HPDE6-E6E7 (cell line): ENCODE measurements around the gene USP31.

Experiments used
- DNase-seq: peaks from one replicate; pipeline ENCODE4 v3.0.0; 2011; ENCODE audit warnings: missing footprints; ENCODE audit errors: extremely low spot score

Gene USP31

GRCh38 chr16:23134274-23134673, 15.0 kb downstream of the USP31 start:
- DNase-seq, result no peak

DNA sequence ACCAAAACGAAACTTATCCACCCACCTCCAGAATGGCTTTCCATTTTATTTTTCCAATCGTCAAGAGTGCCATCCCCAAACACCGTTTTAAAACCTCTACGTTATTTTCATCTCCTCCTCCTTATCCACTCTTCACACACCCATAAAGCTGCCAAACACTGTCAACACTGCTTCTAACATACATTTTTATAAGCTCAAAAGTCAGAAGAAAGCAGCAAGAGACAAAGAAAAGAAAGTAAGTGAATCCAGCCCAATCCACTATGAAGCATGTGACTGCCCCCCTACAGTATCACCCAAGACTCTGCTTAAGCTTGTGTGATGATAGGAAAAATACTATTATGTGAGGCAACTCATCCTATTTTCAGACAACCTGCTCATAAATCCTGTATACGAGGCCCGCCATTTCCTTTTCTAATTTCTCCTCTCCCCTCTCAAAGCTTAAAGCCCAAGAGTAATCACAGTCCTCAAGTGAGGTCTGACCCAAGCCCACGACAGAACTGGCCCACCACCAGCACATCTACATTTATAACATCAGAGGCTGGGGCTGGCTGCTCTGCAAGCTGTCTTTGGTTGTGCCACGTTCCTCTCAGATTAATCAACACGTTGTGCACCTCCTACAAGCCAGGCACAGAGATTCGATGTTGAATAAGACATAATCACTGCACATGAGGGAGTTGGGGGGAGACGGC, 16.3 kb downstream of the USP31 start:
- no peak for DNase-seq

GRCh38 chr16:23131931-23132621, 17.2 kb downstream of the USP31 start:
- no peak for DNase-seq

DNA sequence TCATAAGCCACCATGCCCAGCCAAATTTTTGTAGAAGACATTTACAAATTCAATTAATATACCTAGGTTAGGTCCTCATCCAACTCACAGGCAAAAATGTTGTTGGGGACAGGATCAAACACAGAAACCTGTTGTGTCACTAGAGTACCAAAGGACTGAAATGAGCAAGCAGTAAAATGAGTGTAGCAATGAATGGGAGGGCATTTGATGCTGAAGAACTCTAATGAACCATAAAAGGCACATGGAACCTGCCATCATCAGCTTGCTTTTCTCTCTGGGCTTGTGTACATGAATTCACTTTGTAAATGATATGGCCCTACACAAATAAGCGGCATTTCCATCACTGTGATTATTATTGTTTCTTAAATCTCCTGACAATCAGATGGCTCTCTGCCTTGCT, 17.8 kb downstream of the USP31 start:
- DNase-seq, result no peak

DNA sequence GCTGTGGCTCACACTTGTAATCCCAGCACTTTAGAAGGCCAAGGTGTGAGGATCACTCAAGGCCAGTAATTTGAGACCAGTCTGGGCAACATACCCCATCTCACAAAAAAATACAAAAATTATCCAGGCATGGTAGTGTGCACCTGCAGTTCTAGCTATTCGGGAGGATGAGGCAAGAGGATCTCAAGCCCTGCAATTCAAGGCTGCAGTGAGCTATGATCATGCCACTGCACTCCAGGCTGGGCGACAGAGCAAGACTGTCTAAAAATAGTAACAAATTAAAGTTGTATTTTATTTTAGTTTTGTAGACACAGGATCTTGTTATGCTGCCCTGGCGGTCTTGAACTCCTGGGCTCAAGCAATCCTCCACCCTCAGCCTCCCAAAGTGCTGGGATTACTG, 18.2 kb downstream of the USP31 start:
- DNase-seq, result no peak

DNA sequence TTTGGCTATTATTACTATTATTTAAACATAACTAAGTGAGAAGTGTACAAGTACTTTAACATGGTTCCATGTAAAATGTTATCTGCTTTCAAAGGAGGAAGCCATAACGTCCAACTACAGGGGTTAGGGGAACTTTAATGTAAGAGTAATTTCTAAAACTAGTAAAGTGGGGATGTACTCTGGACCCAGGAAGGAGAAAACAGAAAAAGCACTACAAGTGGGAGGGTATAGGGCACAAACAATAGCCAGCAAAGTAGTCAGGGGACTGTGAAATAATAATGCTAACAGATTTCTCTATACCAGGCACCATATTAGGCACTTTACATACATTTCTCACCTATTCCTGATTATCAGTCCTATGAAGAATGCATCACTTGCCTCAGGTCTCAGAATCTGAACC, 19.6 kb downstream of the USP31 start:
- DNase-seq, result no peak

DNA sequence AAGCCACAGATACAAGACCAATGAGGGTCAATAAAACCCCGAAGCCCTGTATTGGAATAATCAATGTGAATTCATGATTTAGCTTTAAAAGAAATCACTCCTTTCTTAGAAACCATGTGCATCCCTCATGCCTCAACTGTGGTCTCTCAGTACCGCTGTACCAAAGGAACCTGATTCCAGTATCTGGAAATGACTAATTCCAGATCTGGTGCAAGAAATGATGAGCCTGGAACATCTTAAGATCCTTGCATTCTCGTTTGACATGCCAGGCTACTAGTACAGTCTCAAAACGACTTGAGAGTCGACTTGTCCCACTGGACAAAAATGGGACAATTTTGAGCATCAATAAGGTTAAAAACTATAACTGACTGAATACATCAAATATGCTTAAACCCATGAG, 21.2 kb downstream of the USP31 start:
- DNase-seq, result no peak

- no peak for DNase-seq
These were observed 24.0 kb downstream of the USP31 start for GRCh38 chr16:23125277-23125676.

- DNase-seq, result peak; percentile 85
These were observed 24.9 kb downstream of the USP31 start for GRCh38 chr16:23124315-23124714.

DNA sequence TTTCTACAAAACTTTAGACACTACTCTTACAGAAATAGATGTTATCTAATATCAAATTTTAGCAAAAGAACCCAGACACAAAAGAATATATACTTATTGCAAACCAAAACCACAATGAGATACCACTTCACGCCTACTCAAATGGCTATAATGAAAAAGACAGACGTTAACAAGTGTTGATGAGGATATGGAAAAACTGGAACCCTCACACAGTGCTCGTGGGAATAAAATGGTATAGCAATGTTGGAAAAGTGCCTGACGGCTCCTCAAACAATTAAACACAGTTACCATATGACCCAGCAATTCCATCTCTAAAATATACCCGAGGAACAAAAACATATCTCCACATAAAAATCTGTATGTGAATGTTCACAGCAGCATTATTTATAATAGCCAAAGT, 27.1 kb downstream of the USP31 start:
- no peak for DNase-seq

DNA sequence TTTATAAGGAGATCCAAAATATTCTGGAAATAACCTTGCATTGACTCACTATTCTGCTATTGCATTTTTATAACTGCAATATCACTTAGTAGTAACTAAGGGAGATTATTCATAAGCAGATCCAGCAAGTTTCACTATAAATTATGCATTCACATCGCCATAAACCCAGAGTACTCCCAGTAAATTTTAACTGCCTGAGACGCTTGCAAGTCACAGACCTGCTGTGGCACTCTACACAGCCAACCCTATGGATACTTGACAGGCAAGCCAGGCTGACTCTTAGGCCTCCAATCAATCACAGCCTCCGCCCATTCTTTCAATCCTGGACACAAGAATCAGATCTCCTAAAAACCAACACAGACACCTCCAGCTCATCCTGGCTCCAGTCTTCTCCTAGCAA, 28.2 kb downstream of the USP31 start:
- DNase-seq, result no peak

- DNase-seq, result no peak
These were observed 28.7 kb downstream of the USP31 start for GRCh38 chr16:23120562-23120961.

DNA sequence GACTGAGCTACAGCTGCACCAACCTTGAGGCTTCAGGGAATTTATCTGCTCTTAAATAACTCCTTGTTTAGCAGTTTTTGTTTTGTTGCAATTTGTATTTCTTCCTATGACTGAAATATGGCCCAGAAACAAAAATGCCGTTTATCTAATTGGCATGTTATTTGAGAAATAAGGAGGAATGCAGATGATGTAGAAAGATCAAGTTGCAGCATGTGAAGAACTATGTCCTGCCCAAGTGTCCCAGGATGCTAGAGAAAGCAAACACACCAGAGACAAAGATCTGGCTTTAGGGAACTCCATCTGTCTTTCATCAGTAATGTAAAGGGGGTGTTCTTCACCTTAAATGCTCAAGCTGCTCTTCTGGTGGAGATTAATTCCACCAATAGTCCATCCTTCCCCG, 29.7 kb downstream of the USP31 start:
- DNase-seq, result no peak

GRCh38 chr16:23114131-23114904, 34.9 kb downstream of the USP31 start:
- DNase-seq, result no peak

DNA sequence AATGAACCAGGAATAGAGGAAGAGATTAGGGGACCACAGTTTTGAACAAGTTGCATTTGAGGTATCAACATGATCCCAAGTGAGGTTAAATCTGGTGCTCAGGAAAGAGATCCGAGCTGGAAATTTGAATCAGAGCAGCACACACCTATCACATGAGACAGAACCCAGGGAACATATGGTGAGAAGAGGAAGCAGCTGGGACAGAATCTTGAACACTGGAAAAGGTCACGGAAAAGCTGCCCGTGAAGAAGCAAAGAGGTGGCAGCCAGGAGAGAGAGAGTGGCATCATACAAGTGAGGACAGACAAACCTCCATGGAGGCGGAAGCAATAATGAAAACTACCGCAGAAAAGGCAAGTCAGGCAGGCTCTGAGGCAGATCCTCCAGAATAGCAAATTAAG, 36.1 kb downstream of the USP31 start:
- DNase-seq, result no peak

DNA sequence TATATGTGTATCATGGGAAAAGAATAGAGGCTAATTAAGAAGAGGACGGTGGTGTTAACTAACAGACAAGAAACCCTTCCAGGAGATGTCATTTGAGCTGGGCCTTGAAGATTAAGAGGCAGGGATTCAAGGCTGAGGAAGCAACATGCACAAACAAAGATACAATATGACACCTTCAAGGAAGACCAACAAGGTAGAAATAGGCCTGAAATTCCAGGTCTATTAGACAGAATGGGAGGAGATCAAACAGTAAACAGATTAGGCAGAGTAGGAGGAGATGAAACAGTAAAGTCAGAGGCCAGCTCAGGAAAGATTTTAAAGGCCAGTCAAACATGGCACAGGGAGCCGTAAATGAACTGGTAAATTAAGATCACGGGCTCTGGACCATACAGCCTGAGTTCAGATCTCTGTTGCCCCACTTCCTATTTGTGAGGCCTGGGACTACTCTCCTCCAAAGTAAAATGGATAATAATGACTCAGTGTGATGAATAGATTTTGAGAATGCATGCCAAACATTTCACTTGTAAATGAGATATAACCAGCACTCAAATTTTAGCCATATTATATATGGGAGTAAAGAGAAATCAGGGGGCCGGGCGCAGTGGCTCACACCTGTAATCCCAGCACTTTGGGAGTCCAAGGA, 38.9 kb downstream of the USP31 start:
- DNase-seq, result peak; percentile 23

DNA sequence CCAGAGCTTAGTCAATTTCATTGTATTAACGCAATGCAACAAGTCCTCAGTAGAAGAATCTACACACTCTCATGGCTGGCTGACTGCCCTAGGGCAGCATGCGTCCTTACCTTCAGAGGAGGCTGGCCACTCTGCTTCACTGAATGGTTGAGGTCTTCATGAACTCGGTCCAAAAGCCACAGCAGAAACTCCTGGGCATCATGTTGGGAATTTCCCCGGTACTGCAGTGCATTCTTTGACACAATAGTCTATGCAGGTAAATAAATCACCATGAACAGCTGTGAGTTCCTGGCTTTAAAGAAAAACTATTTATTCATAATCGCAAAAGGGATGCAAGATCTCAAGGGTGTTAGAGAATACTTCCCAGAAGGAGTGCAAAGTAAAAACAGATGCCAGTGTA, 41.3 kb downstream of the USP31 start:
- DNase-seq, result no peak

DNA sequence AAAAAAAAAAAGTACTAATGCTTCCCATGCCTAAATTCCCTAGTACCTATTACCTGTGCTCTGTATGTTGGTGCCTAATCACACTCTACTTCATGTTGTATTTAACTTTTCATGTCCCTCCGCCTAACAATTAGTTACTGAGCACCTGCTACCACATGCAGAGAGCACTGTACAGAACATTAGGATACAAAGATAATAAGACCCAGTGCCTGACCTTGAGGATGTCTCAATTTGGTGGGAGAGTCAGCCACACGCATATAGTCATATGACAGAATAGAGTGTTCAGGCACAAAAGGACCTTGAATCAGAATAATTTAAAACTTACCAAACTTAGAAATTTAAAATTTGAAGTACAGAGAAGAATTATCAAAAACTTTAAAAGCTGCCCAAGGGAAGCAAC, 42.1 kb downstream of the USP31 start:
- no peak for DNase-seq

GRCh38 chr16:23105309-23105708, 43.9 kb downstream of the USP31 start:
- DNase-seq, result no peak

- DNase-seq, result no peak
These were observed 45.0 kb downstream of the USP31 start for GRCh38 chr16:23104032-23104955.

DNA sequence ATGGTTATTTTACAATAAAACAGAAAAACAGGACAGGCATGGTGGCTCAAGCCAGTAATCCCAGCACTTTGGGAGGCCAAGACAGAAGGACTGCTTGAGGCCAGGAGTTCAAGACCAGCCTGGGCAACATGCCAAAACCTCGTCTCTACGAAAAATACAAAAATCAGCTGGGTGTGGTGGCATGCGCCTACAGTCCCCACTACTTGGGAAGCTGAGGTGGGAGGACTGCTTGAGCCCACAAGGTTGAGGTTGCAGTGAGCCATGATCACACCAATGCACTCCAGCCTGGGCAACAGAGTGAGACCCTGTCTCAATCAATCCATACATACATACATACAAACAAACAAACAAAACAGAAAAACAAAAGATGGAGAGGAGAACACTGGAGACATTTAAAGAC, 45.6 kb downstream of the USP31 start:
- no peak for DNase-seq
